Common myeloid progenitor, CD34-positive (primary cell): ENCODE data around the gene CNN2.

Experiments used
- CTCF ChIA-PET: fragments of 350-600 bp; sonication (Branson Sonifier 250); formaldehyde crosslinking; loops from one replicate; lab custom pipeline; 2021; ENCODE audit warnings: antibody characterized with exemption; lab: Charles Lee
- POLR2A ChIA-PET: fragments of 350-600 bp; sonication (Branson Sonifier 250); formaldehyde crosslinking; loops from one replicate; lab custom pipeline; 2021; ENCODE audit warnings: antibody characterized with exemption; lab: Charles Lee
- DNase-seq, 3 donors: peaks; one replicate each; pipeline versions ENCODE4 v3.0.0 to v3.0.0-alpha.2; 2013
- H3K27ac ChIP-seq, 2 experiments: 1 replicate in 1 of 2; 2 replicates in 1 of 2; pipeline ENCODE4 v1.7.0; 2013; ENCODE audit warnings: inconsistent platforms in 2 of 2, low read length in 2 of 2, mild to moderate bottlenecking in 2 of 2, low read depth in 1 of 2, moderate library complexity in 1 of 2; ENCODE audit not compliant: severe bottlenecking in 2 of 2, insufficient read depth in 1 of 2, poor library complexity in 1 of 2
- H3K27me3 ChIP-seq, 5 experiments: replicated peaks in 2 of 5; 1 replicate in 3 of 5; 2 replicates in 2 of 5; pipeline versions ENCODE4 v1.6.1 to v1.7.0; 2013; ENCODE audit warnings: low read length in 4 of 5, mild to moderate bottlenecking in 2 of 5, moderate library complexity in 2 of 5, inconsistent platforms in 1 of 5; ENCODE audit not compliant: insufficient read depth in 5 of 5, control insufficient read depth in 4 of 5
- H3K36me3 ChIP-seq, 4 experiments: 1 replicate in 2 of 4; 2 replicates in 2 of 4; pipeline versions ENCODE4 v1.6.1 to v1.7.0; 2013; ENCODE audit warnings: low read length in 3 of 4, control low read depth in 1 of 4, mild to moderate bottlenecking in 1 of 4; ENCODE audit not compliant: control insufficient read depth in 4 of 4, insufficient read depth in 4 of 4
- H3K4me1 ChIP-seq, 4 experiments: 1 replicate in 3 of 4; 2 replicates in 1 of 4; pipeline versions ENCODE4 v1.6.1 to v1.7.1; 2013; ENCODE audit warnings: low read length in 3 of 4, mild to moderate bottlenecking in 3 of 4, control low read depth in 1 of 4, inconsistent platforms in 1 of 4, moderate library complexity in 1 of 4; ENCODE audit not compliant: control insufficient read depth in 4 of 4, insufficient read depth in 4 of 4; ENCODE audit errors: control extremely low read depth in 1 of 4
- H3K4me3 ChIP-seq, 7 experiments: 1 replicate in 4 of 7; 2 replicates in 3 of 7; pipeline versions ENCODE4 v1.5.1 to v1.7.0; 2013; ENCODE audit warnings: mild to moderate bottlenecking in 7 of 7, low read length in 6 of 7, moderate library complexity in 6 of 7, inconsistent platforms in 2 of 7, low read depth in 2 of 7, control low read depth in 1 of 7; ENCODE audit not compliant: insufficient read depth in 4 of 7, control insufficient read depth in 1 of 7; ENCODE audit errors: extremely low read depth in 1 of 7
- H3K9me3 ChIP-seq, 5 experiments: 1 replicate in 4 of 5; 2 replicates in 1 of 5; pipeline versions ENCODE4 v1.6.1 to v1.7.1; 2013; ENCODE audit warnings: low read length in 4 of 5, mild to moderate bottlenecking in 2 of 5, inconsistent platforms in 1 of 5, low read depth in 1 of 5, moderate library complexity in 1 of 5; ENCODE audit not compliant: control insufficient read depth in 4 of 5, insufficient read depth in 2 of 5; ENCODE audit errors: control extremely low read depth in 1 of 5
- WGBS: methylation state at CpG from one replicate; pipeline ENCODE4 v1.1.5; 2013; ENCODE audit not compliant: insufficient coverage; 5-methylcytosine and 5-hydroxymethylcytosine counted together

Gene CNN2

GRCh38 chr19:1045247-1045603 is 18.8 kb downstream of the CNN2 start:
- Histone ChIP-seq H3K27ac (no peak overlapping the region), H3K4me1 (peaks cover 6 to 23% (median 16%) of the 10 kb centered on the region in 4 experiments), H3K4me3 (no peak overlapping the region), H3K27me3 (no peaks in the 10 kb centered on the region), H3K36me3 (peaks cover 0 to 30% (median 2%) of the 10 kb centered on the region in 4 experiments), H3K9me3 (no peaks in the 10 kb centered on the region)
- ChIA-PET POLR2A (no interaction called here), CTCF (no interaction called here)
- 93% methylated on average over 9 of the region's 10 CpGs for WGBS
- DNase-seq, result peak; percentile 69 to 88 (median 79)

- 95% methylated on average over 27 of the region's 33 CpGs for WGBS
- peaks cover 0 to 14% (median 6%) of the 10 kb centered on the region in 4 experiments for H3K4me1 ChIP-seq
- no peaks in the 10 kb centered on the region for H3K27me3 ChIP-seq
- no peak overlapping the region for H3K4me3 ChIP-seq
- H3K36me3 ChIP-seq, result peaks cover 0 to 30% (median 2%) of the 10 kb centered on the region in 4 experiments
- DNase-seq, result no peak
- CTCF ChIA-PET, result no interaction called here
- no peaks in the 10 kb centered on the region for H3K9me3 ChIP-seq
- H3K27ac ChIP-seq, result no peak overlapping the region
- POLR2A ChIA-PET, result no interaction called here
Measured at GRCh38 chr19:1046117-1046626, 19.8 kb downstream of the CNN2 start.

- peak in 2 of 3 donors; percentile 57 to 83 for DNase-seq
- ChIA-PET POLR2A (no interaction called here), CTCF (interaction anchor here (1.1 kb wide), 1 partner anchor 19 kb away, joined by 3 read pairs; no protein-coding TSS in a partner anchor)
- no peaks in the 10 kb centered on the region for H3K27me3 ChIP-seq
- H3K4me3 ChIP-seq, result no peak overlapping the region
- H3K4me1 ChIP-seq, result peaks cover 0 to 8% (median 1%) of the 10 kb centered on the region in 4 experiments
- 85% methylated on average over 65 of the region's 77 CpGs for WGBS
- H3K27ac ChIP-seq, result no peak overlapping the region
- H3K36me3 ChIP-seq, result peaks cover 0 to 30% (median 2%) of the 10 kb centered on the region in 4 experiments
- no peaks in the 10 kb centered on the region for H3K9me3 ChIP-seq
Measured at GRCh38 chr19:1046836-1047695, 20.7 kb downstream of the CNN2 start.

DNA sequence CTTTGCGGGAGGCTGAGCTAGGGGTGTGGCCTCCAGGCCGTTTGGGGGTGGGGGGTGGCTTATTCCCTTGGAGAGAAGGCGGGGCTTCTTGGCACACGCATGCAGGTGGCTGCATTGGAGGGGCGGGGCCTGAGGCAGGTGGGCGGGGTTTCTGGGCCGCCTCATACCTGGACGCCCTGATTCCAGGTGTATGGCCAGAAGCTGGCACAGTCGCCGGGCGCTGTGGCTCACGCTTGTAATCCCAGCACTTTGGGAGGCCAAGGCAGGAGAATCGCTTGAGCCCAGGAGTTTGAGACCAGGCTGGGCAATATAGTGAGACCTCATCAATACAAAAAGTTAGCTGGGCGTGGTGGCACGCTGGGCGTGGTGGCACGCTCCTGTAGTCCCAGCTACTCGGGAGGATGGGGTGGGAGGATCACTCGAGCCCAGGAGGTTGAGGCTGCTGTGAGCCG is 21.3 kb downstream of the CNN2 start:
- no peak for DNase-seq
- Histone ChIP-seq H3K27ac (no peak overlapping the region), H3K27me3 (no peaks in the 10 kb centered on the region), H3K4me3 (no peak overlapping the region), H3K36me3 (peaks cover 0 to 24% (median 2%) of the 10 kb centered on the region in 4 experiments), H3K4me1 (peaks cover 0 to 8% (median 1%) of the 10 kb centered on the region in 4 experiments), H3K9me3 (no peaks in the 10 kb centered on the region)
- CTCF ChIA-PET, result interaction anchor here (1.1 kb wide), 1 partner anchor 18 kb away, joined by 3 read pairs; no protein-coding TSS in a partner anchor
- POLR2A ChIA-PET, result no interaction called here
- WGBS, result 92% methylated on average over 16 of the region's 20 CpGs

- Histone ChIP-seq H3K4me1 (peaks cover 0 to 8% (median 1%) of the 10 kb centered on the region in 4 experiments), H3K9me3 (no peaks in the 10 kb centered on the region), H3K27me3 (no peaks in the 10 kb centered on the region), H3K36me3 (peaks cover 0 to 24% (median 1%) of the 10 kb centered on the region in 4 experiments), H3K4me3 (no peak overlapping the region), H3K27ac (no peak overlapping the region)
- DNase-seq, result no peak
- ChIA-PET POLR2A (no interaction called here), CTCF (no interaction called here)
- WGBS, result 99% methylated on average over 12 of the region's 17 CpGs
Measured at GRCh38 chr19:1049106-1049505, 22.7 kb downstream of the CNN2 start.

GRCh38 chr19:1049800-1050199 is 23.4 kb downstream of the CNN2 start:
- no peaks in the 10 kb centered on the region for H3K27me3 ChIP-seq
- ChIA-PET CTCF (no interaction called here), POLR2A (no interaction called here)
- H3K9me3 ChIP-seq, result peaks cover 0 to 3% (median 1%) of the 10 kb centered on the region in 5 experiments
- H3K27ac ChIP-seq, result no peak overlapping the region
- no peak overlapping the region for H3K4me3 ChIP-seq
- H3K4me1 ChIP-seq, result peaks cover 0 to 8% (median 1%) of the 10 kb centered on the region in 4 experiments
- WGBS, result 79% methylated on average over 3 of the region's 11 CpGs
- peaks cover 0 to 26% (median 3%) of the 10 kb centered on the region in 4 experiments for H3K36me3 ChIP-seq
- DNase-seq, result peak in 1 of 3 donors; percentile 77
